A549 (cell line): ENCODE results near the gene TRIO. TPM values are rescaled to one million over a fixed set of nuclear protein-coding genes. Genes with fewer than 3 reads are reported as not detected.

ENCODE experiments used
- ATAC-seq, 2 experiments: fragments of 200-7000 bp in 1 of 2; fragments of >200 bp in 1 of 2; cut with Nextera tagmentation in 1 of 2; cut with Tn5 transposase in 1 of 2; 3 replicates each; pipeline versions ENCODE4 v1.8.0 to v1.9.1; 2018 to 2020; ENCODE audit warnings: mild to moderate bottlenecking in 1 of 2, moderate library complexity in 1 of 2
- CTCF ChIA-PET: fragments of 300-600 bp; sonication (Branson Sonifier 250); formaldehyde crosslinking; extraction: SDS; loops from one replicate; lab custom pipeline; 2021; ENCODE audit warnings: antibody characterized with exemption, inconsistent platforms; lab: Yijun Ruan, JAX
- POLR2A ChIA-PET: fragments of 350-600 bp; formaldehyde crosslinking; extraction: SDS; loops from one replicate; lab custom pipeline; 2021; ENCODE audit warnings: antibody characterized with exemption, inconsistent platforms; lab: Yijun Ruan, JAX
- DNase-seq, 2 experiments: peaks; one replicate each; pipeline versions ENCODE4 v3.0.0 to v3.0.0-alpha.2; 2011 to 2016; ENCODE audit warnings: low read depth in 1 of 2, low spot score in 1 of 2
- FAIRE-seq: peaks from 2 replicates; lab custom pipeline; 2011; peaks lifted over from hg19 to GRCh38; lab: Jason Lieb, UNC
- H3K27ac ChIP-seq, 2 experiments: fragments of >200 bp; sonication (Bioruptor Twin); formaldehyde crosslinking; 3 replicates each; pipeline ENCODE4 v1.5.1; 2016 to 2017
- H3K4me1 ChIP-seq: fragments of >200 bp; sonication (Bioruptor Twin); formaldehyde crosslinking; 3 replicates; pipeline ENCODE4 v1.6.1; 2016
- H3K4me2 ChIP-seq: fragments of >200 bp; sonication (Bioruptor Twin); formaldehyde crosslinking; 3 replicates; pipeline ENCODE4 v1.6.1; 2016
- H3K4me3 ChIP-seq: fragments of >200 bp; sonication (Bioruptor Twin); formaldehyde crosslinking; 3 replicates; pipeline ENCODE4 v1.5.1; 2016
- H3K9me3 ChIP-seq: fragments of >200 bp; sonication (Bioruptor Twin); formaldehyde crosslinking; 3 replicates; pipeline ENCODE4 v1.6.1; 2016
- BHLHE40 ChIP-seq: IDR thresholded peaks from 2 replicates; pipeline ENCODE4 v1.6.1; 2012; ENCODE audit warnings: low read depth, low read length, inconsistent platforms
- CBX2 ChIP-seq: fragments of 200-600 bp; sonication (generic); IDR thresholded peaks from 2 replicates; pipeline ENCODE4 v1.6.1; 2016; ENCODE audit warnings: low read depth, mild to moderate bottlenecking, borderline replicate concordance
- CBX8 ChIP-seq: fragments of 200-600 bp; sonication (generic); IDR thresholded peaks from 2 replicates; pipeline ENCODE4 v1.6.1; 2016
- CHD4 ChIP-seq: fragments of 200-600 bp; sonication (generic); IDR thresholded peaks from 2 replicates; pipeline ENCODE4 v1.6.1; 2016; ENCODE audit warnings: antibody characterized with exemption, mild to moderate bottlenecking, borderline replicate concordance
- CTCF ChIP-seq: fragments of >200 bp; sonication (Bioruptor Twin); formaldehyde crosslinking; IDR thresholded peaks from 3 replicates; pipeline ENCODE4 v1.5.1; 2016
- EHF ChIP-seq: fragments of 250-450 bp; sonication (Bioruptor Pico); IDR thresholded peaks from 2 replicates; pipeline ENCODE4 v1.5.0; 2020; ENCODE audit warnings: mild to moderate bottlenecking
- EP300 ChIP-seq, 2 experiments: fragments of >200 bp; sonication (Bioruptor Twin); formaldehyde crosslinking; IDR thresholded peaks; 2 replicates in 1 of 2; 3 replicates in 1 of 2; pipeline ENCODE4 v1.6.1; 2016 to 2017
- FOSB ChIP-seq: fragments of 250-450 bp; sonication (Bioruptor Pico); IDR thresholded peaks from 2 replicates; pipeline ENCODE4 v1.5.0; 2020; ENCODE audit warnings: mild to moderate bottlenecking, moderate library complexity
- FOSL2 ChIP-seq, 2 experiments: fragments of 450-650 bp in 1 of 2; fragments of >200 bp in 1 of 2; sonication (Bioruptor Twin) in 1 of 2; formaldehyde crosslinking; IDR thresholded peaks; 2 replicates each; pipeline versions ENCODE4 v1.5.0 to v1.6.1; 2016 to 2020; ENCODE audit warnings: mild to moderate bottlenecking in 1 of 2, moderate library complexity in 1 of 2
- FOXS1 ChIP-seq: fragments of 250-450 bp; sonication (Bioruptor Pico); IDR thresholded peaks from 2 replicates; pipeline ENCODE4 v1.5.0; 2020; ENCODE audit warnings: mild to moderate bottlenecking, moderate library complexity
- HDAC2 ChIP-seq: fragments of 200-600 bp; sonication (generic); IDR thresholded peaks from 2 replicates; pipeline ENCODE4 v1.6.1; 2016
- HES2 ChIP-seq: fragments of >200 bp; sonication (Bioruptor Twin); formaldehyde crosslinking; IDR thresholded peaks from 2 replicates; pipeline ENCODE4 v1.6.1; 2016
- HOXB13 ChIP-seq: fragments of 250-450 bp; sonication (Bioruptor Pico); IDR thresholded peaks from 2 replicates; pipeline ENCODE4 v1.5.0; 2020; ENCODE audit warnings: low read depth, mild to moderate bottlenecking, moderate library complexity
- JUN ChIP-seq, 2 experiments: fragments of >200 bp; sonication (Bioruptor Twin); formaldehyde crosslinking; IDR thresholded peaks; 2 replicates in 1 of 2; 3 replicates in 1 of 2; pipeline ENCODE4 v1.6.1; 2016 to 2017
- KDM1A ChIP-seq: fragments of 200-600 bp; sonication (generic); IDR thresholded peaks from 2 replicates; pipeline ENCODE4 v1.6.1; 2016; ENCODE audit warnings: low read depth, mild to moderate bottlenecking
- KDM5A ChIP-seq: fragments of 200-600 bp; sonication (generic); IDR thresholded peaks from 2 replicates; pipeline ENCODE4 v1.6.1; 2016; ENCODE audit warnings: antibody characterized with exemption, mild to moderate bottlenecking
- MAZ ChIP-seq: fragments of 150-350 bp; IDR thresholded peaks from 2 replicates; pipeline ENCODE4 v1.6.1; 2014; ENCODE audit warnings: antibody characterized with exemption, low read depth, low read length, borderline replicate concordance
- NFE2L2 ChIP-seq: fragments of 150-350 bp; conservative IDR thresholded peaks from 2 replicates; pipeline ENCODE4 v1.6.1; 2014; ENCODE audit warnings: low read length
- NR3C1 ChIP-seq: fragments of >200 bp; sonication (Bioruptor Twin); formaldehyde crosslinking; IDR thresholded peaks from 3 replicates; pipeline ENCODE4 v1.6.1; 2017
- PHF8 ChIP-seq: fragments of 200-600 bp; sonication (generic); IDR thresholded peaks from 2 replicates; pipeline ENCODE4 v1.6.1; 2016; ENCODE audit warnings: low read depth, mild to moderate bottlenecking, antibody characterized with exemption, moderate library complexity, borderline replicate concordance
- RCOR1 ChIP-seq: fragments of 150-350 bp; IDR thresholded peaks from 2 replicates; pipeline ENCODE4 v1.6.1; 2014; ENCODE audit warnings: antibody characterized with exemption, low read length, low read depth
- RFX5 ChIP-seq: fragments of 450-650 bp; IDR thresholded peaks from 2 replicates; pipeline ENCODE4 v1.7.1; 2014; ENCODE audit warnings: antibody characterized with exemption, mild to moderate bottlenecking, moderate library complexity
- SREBF2 ChIP-seq: fragments of 450-650 bp; IDR thresholded peaks from 2 replicates; pipeline ENCODE4 v1.6.1; 2014; ENCODE audit warnings: mild to moderate bottlenecking, moderate library complexity
- TP53 ChIP-seq: fragments of 250-450 bp; sonication (Bioruptor Pico); IDR thresholded peaks from 2 replicates; pipeline ENCODE4 v1.5.0; 2021; ENCODE audit warnings: mild to moderate bottlenecking, moderate library complexity
- WGBS: methylation state at CpG from one replicate; pipeline ENCODE4 v1.1.6; 2017; ENCODE audit errors: missing lambda C conversion rate; 5-methylcytosine and 5-hydroxymethylcytosine counted together
- polyA plus RNA-seq, 4 experiments: library from polyadenylated mRNA; depleted of rRNA in 3 of 4; stranded (reverse); fragments of >200 nt; fragmentation: RNase III in 1 of 4; extraction: RNeasy Plus Mini Kit Qiagen cat#74134 plus additional on column Dnase treatment in 1 of 4; gene quantifications; 2 replicates in 3 of 4; 3 replicates in 1 of 4; pipeline ENCODE4 v1.2.3, GENCODE V29; 2011 to 2017
- TF ChIP-seq, protein P1 (sequence below): IDR thresholded peaks from 2 replicates; pipeline ENCODE4 v1.6.1; 2012; ENCODE audit warnings: low read depth, borderline replicate concordance
- TF ChIP-seq, protein P2 (sequence below): fragments of 200-600 bp; sonication (generic); IDR thresholded peaks from 2 replicates; pipeline ENCODE4 v1.6.1; 2016; ENCODE audit warnings: antibody characterized with exemption, mild to moderate bottlenecking, moderate library complexity

TRIO gene
- polyA plus RNA-seq, 2 of the 4 experiments (the other 2 are of a cell fraction) = 47.5 to 79.0 TPM

- 94% methylated on average over 3 of the region's 3 CpGs for WGBS
- POLR2A ChIA-PET = no interaction called here
- no peak overlapping the region for H3K4me2 ChIP-seq
- H3K27ac ChIP-seq = no peak overlapping the region
- FAIRE-seq (no peak), ATAC-seq (no peak), DNase-seq (no peak)
- H3K9me3 ChIP-seq = no peaks in the 10 kb centered on the region
- TF ChIP-seq, protein P1, sequence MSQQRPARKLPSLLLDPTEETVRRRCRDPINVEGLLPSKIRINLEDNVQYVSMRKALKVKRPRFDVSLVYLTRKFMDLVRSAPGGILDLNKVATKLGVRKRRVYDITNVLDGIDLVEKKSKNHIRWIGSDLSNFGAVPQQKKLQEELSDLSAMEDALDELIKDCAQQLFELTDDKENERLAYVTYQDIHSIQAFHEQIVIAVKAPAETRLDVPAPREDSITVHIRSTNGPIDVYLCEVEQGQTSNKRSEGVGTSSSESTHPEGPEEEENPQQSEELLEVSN = no peak
- no peak for TF ChIP-seq RCOR1
- TF ChIP-seq CTCF = no peak
- no peak for TF ChIP-seq SREBF2
- TF ChIP-seq FOXS1 (CRISPR knock-in tag) = no peak
- TF ChIP-seq FOSB (CRISPR knock-in tag) = no peak
- TF ChIP-seq BHLHE40 = no peak
- TF ChIP-seq KDM5A = no peak
- no peak for TF ChIP-seq HOXB13 (CRISPR knock-in tag)
- no peak for TF ChIP-seq EP300 (IDR thresholded peaks at IDR 0.05)
- no peak for TF ChIP-seq TP53 (CRISPR knock-in tag)
- TF ChIP-seq RFX5 = no peak
- TF ChIP-seq HES2 = no peak
- TF ChIP-seq HDAC2 = no peak
- TF ChIP-seq CBX2 = no peak
- no peaks in the 10 kb centered on the region for H3K4me1 ChIP-seq
- CTCF ChIA-PET = interaction anchor here (2.2 to 3.2 kb wide), 2 partner anchors 109 to 175 kb away, joined by 7 to 10 read pairs; partner anchors contain the start of gene OTULINL
- H3K4me3 ChIP-seq = no peak overlapping the region
Observed at GRCh38 chr5:14472986-14473567, 329.9 kb downstream of the TRIO start.

DNA sequence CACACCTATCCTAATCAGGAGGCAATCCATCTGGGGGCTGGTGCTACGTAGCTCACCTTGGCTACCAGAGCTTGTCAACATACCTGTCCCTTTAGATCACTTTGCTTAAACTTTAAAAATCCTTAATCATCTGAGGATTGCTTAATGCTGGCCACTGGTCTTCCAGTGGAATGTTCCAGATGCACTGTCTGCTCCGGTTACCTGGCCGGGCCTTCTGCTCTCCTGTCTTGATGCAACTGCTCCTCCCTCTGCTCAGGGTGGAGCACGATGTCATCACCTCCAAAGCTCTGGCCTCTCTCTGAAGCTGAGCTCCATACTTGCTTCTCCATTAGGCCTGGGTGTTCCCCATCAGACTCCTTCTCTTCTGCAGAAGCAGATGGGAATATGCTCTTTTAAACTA is 331.9 kb downstream of the TRIO start:
- WGBS = 100% methylated on average over 4 of the region's 4 CpGs
- H3K4me1 ChIP-seq = no peaks in the 10 kb centered on the region
- ChIA-PET CTCF (interaction anchor here (2.3 to 2.4 kb wide), 2 partner anchors 9 to 174 kb away, joined by 6 to 7 read pairs; no protein-coding TSS in a partner anchor), POLR2A (no interaction called here)
- no peak for DNase-seq
- ATAC-seq = no peak
- H3K4me2 ChIP-seq = no peak overlapping the region
- no peak for TF ChIP-seq RFX5
- TF ChIP-seq CHD4 = no peak
- no peak for TF ChIP-seq FOSB (CRISPR knock-in tag)
- no peak for TF ChIP-seq EHF
- TF ChIP-seq TP53 (CRISPR knock-in tag) = no peak
- no peak for TF ChIP-seq NFE2L2
- TF ChIP-seq FOSL2 (IDR thresholded peaks at IDR 0.05) = no peak
- TF ChIP-seq FOSL2 (CRISPR knock-in tag; IDR thresholded peaks at IDR 0.05) = no peak
- no peak for TF ChIP-seq NR3C1
- no peak overlapping the region for H3K4me3 ChIP-seq
- H3K27ac ChIP-seq = no peak overlapping the region
- H3K9me3 ChIP-seq = no peaks in the 10 kb centered on the region
- FAIRE-seq = no peak

- Histone ChIP-seq H3K9me3 (no peaks in the 10 kb centered on the region), H3K4me1 (no peaks in the 10 kb centered on the region), H3K27ac (no peak overlapping the region), H3K4me2 (no peak overlapping the region), H3K4me3 (no peak overlapping the region)
- ATAC-seq = no peak
- ChIA-PET CTCF (interaction anchor here (1.0 to 2.4 kb wide), 3 partner anchors 11 to 172 kb away, joined by 3 to 7 read pairs (median 6); no protein-coding TSS in a partner anchor), POLR2A (no interaction called here)
- 90% methylated on average over 4 of the region's 4 CpGs for WGBS
- no peak for FAIRE-seq
- DNase-seq = no peak
- TF ChIP-seq, protein P1 = no peak
- TF ChIP-seq CHD4 (no peak), CBX8 (no peak), KDM1A (no peak), EHF (no peak), JUN (IDR thresholded peaks at IDR 0.05) (no peak), MAZ (no peak), HES2 (no peak), PHF8 (no peak)
- TF ChIP-seq, protein P2, sequence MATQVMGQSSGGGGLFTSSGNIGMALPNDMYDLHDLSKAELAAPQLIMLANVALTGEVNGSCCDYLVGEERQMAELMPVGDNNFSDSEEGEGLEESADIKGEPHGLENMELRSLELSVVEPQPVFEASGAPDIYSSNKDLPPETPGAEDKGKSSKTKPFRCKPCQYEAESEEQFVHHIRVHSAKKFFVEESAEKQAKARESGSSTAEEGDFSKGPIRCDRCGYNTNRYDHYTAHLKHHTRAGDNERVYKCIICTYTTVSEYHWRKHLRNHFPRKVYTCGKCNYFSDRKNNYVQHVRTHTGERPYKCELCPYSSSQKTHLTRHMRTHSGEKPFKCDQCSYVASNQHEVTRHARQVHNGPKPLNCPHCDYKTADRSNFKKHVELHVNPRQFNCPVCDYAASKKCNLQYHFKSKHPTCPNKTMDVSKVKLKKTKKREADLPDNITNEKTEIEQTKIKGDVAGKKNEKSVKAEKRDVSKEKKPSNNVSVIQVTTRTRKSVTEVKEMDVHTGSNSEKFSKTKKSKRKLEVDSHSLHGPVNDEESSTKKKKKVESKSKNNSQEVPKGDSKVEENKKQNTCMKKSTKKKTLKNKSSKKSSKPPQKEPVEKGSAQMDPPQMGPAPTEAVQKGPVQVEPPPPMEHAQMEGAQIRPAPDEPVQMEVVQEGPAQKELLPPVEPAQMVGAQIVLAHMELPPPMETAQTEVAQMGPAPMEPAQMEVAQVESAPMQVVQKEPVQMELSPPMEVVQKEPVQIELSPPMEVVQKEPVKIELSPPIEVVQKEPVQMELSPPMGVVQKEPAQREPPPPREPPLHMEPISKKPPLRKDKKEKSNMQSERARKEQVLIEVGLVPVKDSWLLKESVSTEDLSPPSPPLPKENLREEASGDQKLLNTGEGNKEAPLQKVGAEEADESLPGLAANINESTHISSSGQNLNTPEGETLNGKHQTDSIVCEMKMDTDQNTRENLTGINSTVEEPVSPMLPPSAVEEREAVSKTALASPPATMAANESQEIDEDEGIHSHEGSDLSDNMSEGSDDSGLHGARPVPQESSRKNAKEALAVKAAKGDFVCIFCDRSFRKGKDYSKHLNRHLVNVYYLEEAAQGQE = no peak
Observed at GRCh38 chr5:14476786-14477435, 333.8 kb downstream of the TRIO start.
